Fibroblast of pulmonary artery (primary cell): ENCODE measurements around the gene DOCK9.

ENCODE experiments used
- DNase-seq: peaks from one replicate; pipeline ENCODE4 v3.0.0-alpha.2; 2010; ENCODE audit warnings: low read depth
- H3K4me3 ChIP-seq: replicated peaks from 2 replicates; pipeline ENCODE4 v1.5.1; 2011; ENCODE audit warnings: low read depth, mild to moderate bottlenecking, control low read depth, low read length, moderate library complexity
- TF ChIP-seq, protein P1 (sequence below): IDR thresholded peaks from 2 replicates; pipeline ENCODE4 v1.5.1; 2011; ENCODE audit warnings: mild to moderate bottlenecking, control low read depth, low read length, inconsistent platforms; ENCODE audit errors: missing control alignments

The DOCK9 gene

GRCh38 chr13:98780451-98780850 lies 197.4 kb downstream of the DOCK9 start:
- H3K4me3 ChIP-seq, result no peak overlapping the region
- no peak for DNase-seq
- TF ChIP-seq, protein P1, sequence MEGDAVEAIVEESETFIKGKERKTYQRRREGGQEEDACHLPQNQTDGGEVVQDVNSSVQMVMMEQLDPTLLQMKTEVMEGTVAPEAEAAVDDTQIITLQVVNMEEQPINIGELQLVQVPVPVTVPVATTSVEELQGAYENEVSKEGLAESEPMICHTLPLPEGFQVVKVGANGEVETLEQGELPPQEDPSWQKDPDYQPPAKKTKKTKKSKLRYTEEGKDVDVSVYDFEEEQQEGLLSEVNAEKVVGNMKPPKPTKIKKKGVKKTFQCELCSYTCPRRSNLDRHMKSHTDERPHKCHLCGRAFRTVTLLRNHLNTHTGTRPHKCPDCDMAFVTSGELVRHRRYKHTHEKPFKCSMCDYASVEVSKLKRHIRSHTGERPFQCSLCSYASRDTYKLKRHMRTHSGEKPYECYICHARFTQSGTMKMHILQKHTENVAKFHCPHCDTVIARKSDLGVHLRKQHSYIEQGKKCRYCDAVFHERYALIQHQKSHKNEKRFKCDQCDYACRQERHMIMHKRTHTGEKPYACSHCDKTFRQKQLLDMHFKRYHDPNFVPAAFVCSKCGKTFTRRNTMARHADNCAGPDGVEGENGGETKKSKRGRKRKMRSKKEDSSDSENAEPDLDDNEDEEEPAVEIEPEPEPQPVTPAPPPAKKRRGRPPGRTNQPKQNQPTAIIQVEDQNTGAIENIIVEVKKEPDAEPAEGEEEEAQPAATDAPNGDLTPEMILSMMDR, result no peak

- no peak for DNase-seq
- TF ChIP-seq, protein P1, result no peak
- no peak overlapping the region for H3K4me3 ChIP-seq
Observed at GRCh38 chr13:98779695-98780094, 198.2 kb downstream of the DOCK9 start.

- H3K4me3 ChIP-seq, result no peak overlapping the region
- TF ChIP-seq, protein P1, result no peak
- peak; percentile 23 for DNase-seq
Observed at GRCh38 chr13:98778749-98779148, 199.1 kb downstream of the DOCK9 start.

GRCh38 chr13:98776644-98777043 lies 201.2 kb downstream of the DOCK9 start:
- TF ChIP-seq, protein P1, result no peak
- H3K4me3 ChIP-seq, result no peak overlapping the region
- DNase-seq, result no peak

- TF ChIP-seq, protein P1, result no peak
- DNase-seq, result peak; percentile 10
Observed at GRCh38 chr13:98775844-98776598, 201.8 kb downstream of the DOCK9 start.

GRCh38 chr13:98775386-98775785 lies 202.5 kb downstream of the DOCK9 start:
- no peak overlapping the region for H3K4me3 ChIP-seq
- TF ChIP-seq, protein P1, result no peak
- no peak for DNase-seq

More at GRCh38 chr13:98775844-98776598, 201.8 kb downstream of the DOCK9 start:
- H3K4me3 ChIP-seq, result no peak overlapping the region

GRCh38 chr13:98774776-98775175 lies 203.1 kb downstream of the DOCK9 start:
- DNase-seq, result no peak
- TF ChIP-seq, protein P1, result no peak
- no peak overlapping the region for H3K4me3 ChIP-seq
